Frontal cortex (tissue), 4 donors: ENCODE measurements around the gene RAB14. TPM values are rescaled to one million over a fixed set of nuclear protein-coding genes. Genes with fewer than 3 reads are reported as not detected.
"Not testable (repeated sequence)": the region's sequence is repeated elsewhere in the genome, so short reads cannot be mapped to it uniquely, and the experiment has no call there.

ENCODE experiments used
- DNase-seq, 2 donors: peaks; one replicate each; pipeline ENCODE4 v3.0.0; 2012; ENCODE audit warnings: low spot score in 2 of 2
- FAIRE-seq: peaks from 2 replicates; lab custom pipeline; 2012; peaks lifted over from hg19 to GRCh38; lab: Jason Lieb, UNC
- total RNA-seq: library from RNA; depleted of rRNA; stranded (reverse); fragments of >200 nt; gene quantifications from one replicate; pipeline ENCODE4 v1.2.3, GENCODE V29; 2014
- donor health status: control.
- donor health status: control.
- donor health status: control.

The RAB14 gene
- total RNA-seq, 1 donor from 2014 or later: 56.3 TPM

GRCh38 chr9:121194730-121195129, 6.9 kb downstream of the RAB14 start:
- FAIRE-seq (no peak), DNase-seq (no peak)

GRCh38 chr9:121192959-121193640, 8.6 kb downstream of the RAB14 start:
- no peak for FAIRE-seq
- no peak for DNase-seq

- DNase-seq (no peak), FAIRE-seq (no peak)
Measured at GRCh38 chr9:121192518-121192917, 9.2 kb downstream of the RAB14 start.

- DNase-seq: no peak
Measured at GRCh38 chr9:121191235-121191634, 10.4 kb downstream of the RAB14 start.

GRCh38 chr9:121189660-121190059, 12.0 kb downstream of the RAB14 start:
- DNase-seq (no peak), FAIRE-seq (no peak)

More at GRCh38 chr9:121191235-121191634, 10.4 kb downstream of the RAB14 start:
- no peak for FAIRE-seq

GRCh38 chr9:121189006-121189405, 12.7 kb downstream of the RAB14 start:
- no peak for FAIRE-seq
- DNase-seq: no peak

GRCh38 chr9:121187636-121188305, 13.9 kb downstream of the RAB14 start:
- FAIRE-seq: no peak

GRCh38 chr9:121185774-121186403, 15.8 kb downstream of the RAB14 start:
- DNase-seq: no peak
- no peak for FAIRE-seq

More at GRCh38 chr9:121187636-121188305, 13.9 kb downstream of the RAB14 start:
- DNase-seq: no peak

- FAIRE-seq (no peak), DNase-seq (no peak)
Measured at GRCh38 chr9:121185178-121185745, 16.4 kb downstream of the RAB14 start.

- FAIRE-seq (no peak), DNase-seq (no peak)
Measured at GRCh38 chr9:121184463-121184862, 17.2 kb downstream of the RAB14 start.

GRCh38 chr9:121183666-121184423, 17.8 kb downstream of the RAB14 start:
- FAIRE-seq: no peak
- DNase-seq: no peak

GRCh38 chr9:121182989-121183388, 18.7 kb downstream of the RAB14 start:
- FAIRE-seq: no peak
- no peak for DNase-seq

GRCh38 chr9:121182101-121182836, 19.4 kb downstream of the RAB14 start:
- DNase-seq (no peak), FAIRE-seq (no peak)

GRCh38 chr9:121179930-121180681, 21.6 kb downstream of the RAB14 start:
- FAIRE-seq (no peak), DNase-seq (no peak)

GRCh38 chr9:121179373-121179721, 22.3 kb downstream of the RAB14 start:
- DNase-seq, FAIRE-seq: not testable (repeated sequence)

GRCh38 chr9:121178676-121179372, 22.8 kb downstream of the RAB14 start:
- no peak for DNase-seq
- no peak for FAIRE-seq

GRCh38 chr9:121173501-121173900, 28.2 kb downstream of the RAB14 start:
- FAIRE-seq (no peak), DNase-seq (no peak)
